HEK293T (cell line): ENCODE data around the gene NNMT.

Source experiments
- ARNT ChIP-seq: fragments of 450-650 bp; IDR thresholded peaks from 2 replicates; pipeline ENCODE4 v1.6.1; 2017; ENCODE audit warnings: mild to moderate bottlenecking
- BHLHE40 ChIP-seq: fragments of 450-650 bp; IDR thresholded peaks from 2 replicates; pipeline ENCODE4 v1.6.1; 2016; ENCODE audit warnings: mild to moderate bottlenecking, moderate library complexity, borderline replicate concordance
- ELF4 ChIP-seq: fragments of 450-650 bp; IDR thresholded peaks from 2 replicates; pipeline ENCODE4 v1.6.1; 2017; ENCODE audit warnings: antibody characterized with exemption
- FOXA1 ChIP-seq: fragments of 450-650 bp; IDR thresholded peaks from 2 replicates; pipeline ENCODE4 v1.6.1; 2016; ENCODE audit warnings: mild to moderate bottlenecking
- FOXK2 ChIP-seq: fragments of 450-650 bp; IDR thresholded peaks from 2 replicates; pipeline ENCODE4 v1.6.1; 2016; ENCODE audit warnings: mild to moderate bottlenecking
- FOXM1 ChIP-seq: fragments of 450-650 bp; IDR thresholded peaks from 2 replicates; pipeline ENCODE4 v1.6.1; 2017; ENCODE audit warnings: mild to moderate bottlenecking, borderline replicate concordance
- HDGF ChIP-seq: fragments of 450-650 bp; IDR thresholded peaks from 2 replicates; pipeline ENCODE4 v1.6.1; 2017; ENCODE audit warnings: antibody characterized with exemption, borderline replicate concordance
- L3MBTL2 ChIP-seq: fragments of 450-650 bp; conservative IDR thresholded peaks from 2 replicates; pipeline ENCODE4 v1.6.1; 2016; ENCODE audit warnings: mild to moderate bottlenecking
- LEF1 ChIP-seq: fragments of 450-650 bp; IDR thresholded peaks from 2 replicates; pipeline ENCODE4 v1.6.1; 2017; ENCODE audit warnings: mild to moderate bottlenecking, borderline replicate concordance
- NFRKB ChIP-seq: fragments of 450-650 bp; IDR thresholded peaks from 2 replicates; pipeline ENCODE4 v1.6.1; 2016; ENCODE audit warnings: mild to moderate bottlenecking, moderate library complexity
- PKNOX1 ChIP-seq: fragments of 450-650 bp; IDR thresholded peaks from 2 replicates; pipeline ENCODE4 v1.6.1; 2016
- SP1 ChIP-seq: fragments of 450-650 bp; IDR thresholded peaks from 2 replicates; pipeline ENCODE4 v1.6.1; 2017
- SUZ12 ChIP-seq: fragments of 450-650 bp; IDR thresholded peaks from 2 replicates; pipeline ENCODE4 v1.6.1; 2016; ENCODE audit warnings: mild to moderate bottlenecking
- ZNF384 ChIP-seq: fragments of 450-650 bp; IDR thresholded peaks from 2 replicates; pipeline ENCODE4 v1.6.1; 2016

GRCh38 chr11:114250993-114251814, 45.0 kb upstream of the NNMT start:
- no peak for TF ChIP-seq PKNOX1
- TF ChIP-seq FOXA1: no peak
- no peak for TF ChIP-seq FOXM1
- TF ChIP-seq NFRKB: no peak
- TF ChIP-seq SUZ12: no peak
- TF ChIP-seq FOXK2: no peak
- no peak for TF ChIP-seq ARNT
- TF ChIP-seq BHLHE40: no peak
- TF ChIP-seq ELF4: no peak
- no peak for TF ChIP-seq SP1
- no peak for TF ChIP-seq HDGF
- TF ChIP-seq L3MBTL2: no peak
- TF ChIP-seq LEF1: no peak
- TF ChIP-seq ZNF384: no peak
